Activated naive CD4-positive, alpha-beta T cell treated with anti-CD3 and anti-CD28 coated beads, Interleukin-2, amount 10 ng/mL, durations not matched to agents 7 days and 5 days (primary cell): ENCODE data around the gene RPTOR.

Experiments used
- CTCF ChIA-PET: fragments of 350-600 bp; sonication (Branson Sonifier 250); formaldehyde crosslinking; loops from one replicate; lab custom pipeline; 2021; ENCODE audit warnings: antibody characterized with exemption; lab: Charles Lee
- DNase-seq: peaks from one replicate; pipeline ENCODE4 v3.0.0-alpha.2; 2020
- H3K27ac Mint-ChIP-seq: one replicate; pipeline ENCODE4 v1.8.0; 2021; ENCODE audit warnings: mild to moderate bottlenecking, moderate library complexity, mixed read lengths
- H3K27me3 Mint-ChIP-seq: one replicate; pipeline ENCODE4 v1.8.0; 2021; ENCODE audit warnings: mild to moderate bottlenecking, mixed read lengths
- H3K36me3 Mint-ChIP-seq: one replicate; pipeline ENCODE4 v1.8.0; 2021; ENCODE audit warnings: mixed read lengths
- H3K4me1 Mint-ChIP-seq: one replicate; pipeline ENCODE4 v1.8.0; 2021; ENCODE audit warnings: mixed read lengths
- H3K4me3 Mint-ChIP-seq: one replicate; pipeline ENCODE4 v1.8.0; 2021; ENCODE audit warnings: mild to moderate bottlenecking, moderate library complexity, mixed read lengths
- H3K9me3 Mint-ChIP-seq: one replicate; pipeline ENCODE4 v1.8.0; 2021; ENCODE audit warnings: mixed read lengths

Gene RPTOR

DNA sequence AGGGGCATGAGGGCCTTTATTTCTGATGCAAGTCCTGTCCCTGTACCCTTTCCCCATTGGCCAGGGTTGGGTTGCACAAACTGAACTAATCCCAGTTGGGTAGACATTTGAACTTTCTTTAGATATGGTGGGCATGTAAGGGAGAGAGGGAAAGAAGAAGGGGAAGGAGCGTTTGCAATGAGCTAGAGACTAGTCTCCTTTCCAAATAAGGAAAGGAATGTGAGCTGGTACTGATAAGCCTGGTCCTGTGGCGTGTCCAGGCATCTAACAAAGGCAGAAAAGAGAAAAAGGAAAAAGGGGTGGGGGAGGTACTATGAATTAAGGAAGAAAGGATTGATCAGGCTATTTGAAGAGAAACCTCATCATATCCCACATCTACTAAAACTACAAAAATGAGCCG is 467.3 kb downstream of the RPTOR start:
- CTCF ChIA-PET, result interaction anchor here (0.7 kb wide), 1 partner anchor 14 kb away, joined by 3 read pairs; no protein-coding TSS in a partner anchor
- Mint-ChIP-seq H3K27ac (no peak overlapping the region), H3K27me3 (peaks cover 46% of the 10 kb centered on the region), H3K9me3 (peaks cover 23% of the 10 kb centered on the region), H3K4me1 (peaks cover 7% of the 10 kb centered on the region), H3K36me3 (peaks cover 18% of the 10 kb centered on the region), H3K4me3 (no peak overlapping the region)
- DNase-seq, result no peak

DNA sequence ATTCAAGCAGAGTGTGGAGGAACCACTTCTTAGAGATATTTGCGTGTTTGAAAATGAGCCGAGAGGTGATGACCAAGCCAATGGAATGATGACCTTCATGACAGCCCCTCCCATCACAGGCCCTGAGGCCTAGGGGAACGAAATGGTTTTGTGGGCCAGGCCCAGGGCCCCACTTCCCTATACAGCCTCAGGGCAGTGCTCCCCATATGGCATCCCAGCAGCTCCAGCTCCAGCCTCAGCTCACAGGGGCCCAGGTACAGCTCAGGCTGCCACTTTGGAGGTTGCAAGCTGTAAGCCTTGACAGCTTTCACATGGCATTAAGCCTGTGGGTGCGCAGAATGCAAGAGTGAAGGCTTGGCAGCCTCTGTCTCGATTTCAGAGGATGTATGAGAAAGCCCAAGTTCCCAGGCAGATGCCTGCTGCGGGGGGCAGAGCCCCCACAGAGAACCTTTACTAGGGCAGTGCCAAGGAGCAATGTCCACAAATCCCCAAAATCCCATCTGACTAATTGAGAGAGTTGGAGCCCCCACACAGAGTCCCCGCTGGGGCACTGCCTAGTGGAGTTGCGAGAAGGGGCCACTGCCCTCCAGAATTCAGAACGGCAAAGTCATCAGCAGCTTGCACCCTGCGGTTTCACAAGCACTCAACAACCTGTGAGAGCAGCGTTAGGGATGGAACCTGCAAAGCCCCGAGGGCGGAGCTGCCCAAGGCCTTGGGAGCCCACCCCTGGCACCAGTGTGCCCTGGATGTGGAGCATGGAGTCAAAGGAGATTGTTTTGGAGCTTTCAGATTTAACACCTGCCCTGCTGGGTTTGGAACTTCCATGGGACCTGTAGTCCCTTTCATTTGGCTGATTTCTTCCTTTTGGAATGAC is 468.2 kb downstream of the RPTOR start:
- peaks cover 15% of the 10 kb centered on the region for H3K4me1 Mint-ChIP-seq
- peak; percentile 18 for DNase-seq
- peaks cover 18% of the 10 kb centered on the region for H3K36me3 Mint-ChIP-seq
- H3K4me3 Mint-ChIP-seq, result no peak overlapping the region
- H3K9me3 Mint-ChIP-seq, result peaks cover 23% of the 10 kb centered on the region
- CTCF ChIA-PET, result interaction anchor here (1.1 kb wide), 1 partner anchor 11 kb away, joined by 5 read pairs; no protein-coding TSS in a partner anchor
- no peak overlapping the region for H3K27ac Mint-ChIP-seq
- H3K27me3 Mint-ChIP-seq, result peaks cover 43% of the 10 kb centered on the region

DNA sequence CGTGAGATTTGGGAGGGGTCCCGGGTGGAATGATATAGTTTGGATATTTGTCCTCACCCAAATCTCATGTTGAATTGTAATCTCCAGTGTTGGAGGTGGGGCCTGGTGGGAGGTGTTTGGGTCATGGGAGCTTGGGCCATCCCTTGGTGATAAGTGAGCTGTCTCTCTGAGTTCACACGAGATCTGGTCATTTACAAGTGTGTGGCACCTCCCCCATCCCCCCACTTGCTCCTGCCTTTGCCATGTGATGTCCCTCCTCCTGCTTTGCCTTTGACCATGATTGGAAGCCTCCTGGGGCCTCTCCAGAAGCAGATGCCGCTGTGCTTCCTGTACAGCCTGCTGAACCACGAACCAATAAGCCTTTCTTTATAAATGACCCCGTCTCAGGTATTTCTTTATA is 469.0 kb downstream of the RPTOR start:
- H3K4me3 Mint-ChIP-seq, result no peak overlapping the region
- no peak overlapping the region for H3K27ac Mint-ChIP-seq
- H3K27me3 Mint-ChIP-seq, result peaks cover 36% of the 10 kb centered on the region
- H3K36me3 Mint-ChIP-seq, result peaks cover 21% of the 10 kb centered on the region
- peaks cover 23% of the 10 kb centered on the region for H3K9me3 Mint-ChIP-seq
- DNase-seq, result peak; percentile 16
- H3K4me1 Mint-ChIP-seq, result peaks cover 23% of the 10 kb centered on the region
- CTCF ChIA-PET, result interaction anchor here (1.1 kb wide), 1 partner anchor 10 kb away, joined by 5 read pairs; no protein-coding TSS in a partner anchor

DNA sequence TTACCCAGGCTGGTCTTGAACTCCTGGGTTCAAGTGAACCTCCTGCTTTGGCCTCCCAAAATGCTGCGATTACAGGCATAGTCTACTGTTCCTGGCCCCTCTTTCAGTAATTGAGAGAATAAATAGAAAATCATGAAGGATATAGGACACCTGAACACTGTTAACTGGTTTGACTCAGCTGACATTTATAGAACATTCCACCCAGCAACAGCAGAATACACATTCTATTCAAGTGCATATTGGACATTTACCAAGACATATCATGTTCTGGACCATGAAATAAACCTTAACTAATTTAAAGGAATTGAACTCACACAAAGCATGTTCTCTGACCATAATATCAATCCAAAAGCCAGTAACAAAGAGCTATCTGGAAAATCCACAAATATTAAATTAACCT is 470.5 kb downstream of the RPTOR start:
- Mint-ChIP-seq H3K9me3 (peaks cover 23% of the 10 kb centered on the region), H3K36me3 (peaks cover 22% of the 10 kb centered on the region), H3K4me1 (peaks cover 38% of the 10 kb centered on the region), H3K4me3 (no peak overlapping the region), H3K27me3 (peaks cover 24% of the 10 kb centered on the region), H3K27ac (no peak overlapping the region)
- DNase-seq, result no peak
- CTCF ChIA-PET, result interaction anchor here (1.2 to 1.3 kb wide), 2 partner anchors 8 to 11 kb away, joined by 3 read pairs; no protein-coding TSS in a partner anchor
